SU-DHL-6 (cell line): ENCODE data around the gene RGS16.
A peak's percentile ranks its signal among the peaks of the same experiment; 100 is the strongest.
"Not testable (repeated sequence)": the region's sequence is repeated elsewhere in the genome, so short reads cannot be mapped to it uniquely, and the experiment has no call there.

Source experiments
- H2AFZ ChIP-seq: fragments of 200-600 bp; sonication (generic); 2 replicates; pipeline ENCODE4 v1.6.1; 2014; ENCODE audit warnings: low read depth, mild to moderate bottlenecking, moderate library complexity, mixed read lengths, antibody characterized with exemption, low read length; ENCODE audit not compliant: severe bottlenecking
- H3F3A ChIP-seq: fragments of 200-600 bp; shearing (Covaris generic); 2 replicates; pipeline ENCODE4 v1.6.0; 2016; ENCODE audit warnings: antibody characterized with exemption, mild to moderate bottlenecking; ENCODE audit not compliant: insufficient read depth
- H3K27ac ChIP-seq: fragments of 200-600 bp; sonication (generic); 2 replicates; pipeline ENCODE4 v1.5.1; 2016; ENCODE audit warnings: low read depth, mild to moderate bottlenecking, low read length, moderate library complexity, mixed read lengths
- H3K27me3 ChIP-seq: fragments of 200-600 bp; sonication (generic), shearing (Covaris generic); 2 replicates; pipeline ENCODE4 v1.6.0; 2014; ENCODE audit warnings: mild to moderate bottlenecking, low read length
- H3K36me3 ChIP-seq: fragments of 200-600 bp; sonication (generic); 2 replicates; pipeline ENCODE4 v1.6.1; 2014; ENCODE audit warnings: mild to moderate bottlenecking, low read length, mixed read lengths
- H3K4me2 ChIP-seq: fragments of 300-600, 200-600 bp; shearing (Covaris generic), sonication (generic); 2 replicates; pipeline ENCODE4 v1.6.0; 2014; ENCODE audit warnings: low read length, low read depth, mild to moderate bottlenecking; ENCODE audit not compliant: poor library complexity, severe bottlenecking
- H3K4me3 ChIP-seq: fragments of 200-600 bp; sonication (generic); 2 replicates; pipeline ENCODE4 v1.5.1; 2014; ENCODE audit warnings: antibody characterized with exemption, low read length, mild to moderate bottlenecking, mixed read lengths; ENCODE audit not compliant: insufficient read depth, poor library complexity, severe bottlenecking
- H3K79me2 ChIP-seq: fragments of 200-600 bp; sonication (generic); 2 replicates; pipeline ENCODE4 v1.6.1; 2014; ENCODE audit warnings: mild to moderate bottlenecking, low read length, moderate library complexity; ENCODE audit not compliant: insufficient read depth
- H3K9ac ChIP-seq: fragments of 200-600 bp; sonication (generic); 2 replicates; pipeline ENCODE4 v1.7.0; 2014; ENCODE audit warnings: mild to moderate bottlenecking, low read length
- H3K9me2 ChIP-seq: fragments of 200-600 bp; sonication (generic); replicated peaks from 2 replicates; pipeline ENCODE4 v1.6.1; 2014; ENCODE audit warnings: low read length; ENCODE audit not compliant: insufficient read depth
- H3K9me3 ChIP-seq: fragments of 200-600 bp; sonication (generic); 2 replicates; pipeline ENCODE4 v1.6.1; 2014; ENCODE audit warnings: low read length, mixed read lengths; ENCODE audit not compliant: insufficient read depth
- H4K20me1 ChIP-seq: fragments of 200-600 bp; sonication (generic); 2 replicates; pipeline ENCODE4 v1.6.1; 2014; ENCODE audit warnings: low read depth, mild to moderate bottlenecking, antibody characterized with exemption, low read length, moderate library complexity, mixed read lengths
- EZH2phosphoT487 ChIP-seq: fragments of 200-600 bp; sonication (generic), shearing (Covaris generic); conservative IDR thresholded peaks from 2 replicates; pipeline ENCODE4 v1.6.1; 2018; ENCODE audit warnings: mild to moderate bottlenecking, antibody characterized with exemption, low read length, moderate library complexity, mixed read lengths
- TF ChIP-seq, protein P1 (sequence below): fragments of 200-600 bp; sonication (generic); IDR thresholded peaks from one replicate; pipeline ENCODE4 v1.5.1; 2017; ENCODE audit warnings: antibody characterized with exemption, mild to moderate bottlenecking, low read length, moderate library complexity; ENCODE audit not compliant: insufficient read depth, poor library complexity, severe bottlenecking

RGS16 gene

DNA sequence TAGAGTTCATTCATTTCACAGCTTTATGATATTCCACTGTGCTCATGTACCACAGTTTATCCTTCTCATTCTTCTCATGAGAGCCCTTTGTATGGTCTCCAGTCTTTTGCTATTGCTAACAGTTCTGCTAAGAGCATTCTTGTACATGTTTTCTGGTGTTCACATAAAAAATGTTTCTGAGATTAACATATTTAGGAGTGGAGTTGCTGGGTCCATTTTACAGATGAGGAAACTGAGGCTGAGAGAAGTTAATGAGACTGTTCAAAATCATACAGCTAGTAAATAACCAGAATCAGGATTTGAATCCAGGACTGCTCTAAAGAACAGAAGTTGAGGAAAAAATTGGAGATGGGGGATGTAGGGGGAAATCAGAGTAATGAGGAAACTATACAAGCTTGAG lies 28.8 kb upstream of the RGS16 start:
- no peak overlapping the region for H3K9ac ChIP-seq
- H3K9me2 ChIP-seq, result no peaks in the 10 kb centered on the region
- H3K27me3 ChIP-seq, result no peaks in the 10 kb centered on the region
- H3K79me2 ChIP-seq, result no peaks in the 10 kb centered on the region
- no peaks in the 10 kb centered on the region for H3K36me3 ChIP-seq
- H3K9me3 ChIP-seq, result no peaks in the 10 kb centered on the region
- H3F3A ChIP-seq, result peaks cover 6% of the 10 kb centered on the region; the same call in 1 of the 2 replicates
- TF ChIP-seq, protein P1, sequence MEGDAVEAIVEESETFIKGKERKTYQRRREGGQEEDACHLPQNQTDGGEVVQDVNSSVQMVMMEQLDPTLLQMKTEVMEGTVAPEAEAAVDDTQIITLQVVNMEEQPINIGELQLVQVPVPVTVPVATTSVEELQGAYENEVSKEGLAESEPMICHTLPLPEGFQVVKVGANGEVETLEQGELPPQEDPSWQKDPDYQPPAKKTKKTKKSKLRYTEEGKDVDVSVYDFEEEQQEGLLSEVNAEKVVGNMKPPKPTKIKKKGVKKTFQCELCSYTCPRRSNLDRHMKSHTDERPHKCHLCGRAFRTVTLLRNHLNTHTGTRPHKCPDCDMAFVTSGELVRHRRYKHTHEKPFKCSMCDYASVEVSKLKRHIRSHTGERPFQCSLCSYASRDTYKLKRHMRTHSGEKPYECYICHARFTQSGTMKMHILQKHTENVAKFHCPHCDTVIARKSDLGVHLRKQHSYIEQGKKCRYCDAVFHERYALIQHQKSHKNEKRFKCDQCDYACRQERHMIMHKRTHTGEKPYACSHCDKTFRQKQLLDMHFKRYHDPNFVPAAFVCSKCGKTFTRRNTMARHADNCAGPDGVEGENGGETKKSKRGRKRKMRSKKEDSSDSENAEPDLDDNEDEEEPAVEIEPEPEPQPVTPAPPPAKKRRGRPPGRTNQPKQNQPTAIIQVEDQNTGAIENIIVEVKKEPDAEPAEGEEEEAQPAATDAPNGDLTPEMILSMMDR, result no peak
- no peak for TF ChIP-seq EZH2phosphoT487
- H3K4me3 ChIP-seq, result no peak overlapping the region
- peak overlapping the region; percentile 30 for H3K4me2 ChIP-seq
- no peaks in the 10 kb centered on the region for H4K20me1 ChIP-seq
- no peak overlapping the region for H2AFZ ChIP-seq
- H3K27ac ChIP-seq, result peak overlapping the region; percentile 42

DNA sequence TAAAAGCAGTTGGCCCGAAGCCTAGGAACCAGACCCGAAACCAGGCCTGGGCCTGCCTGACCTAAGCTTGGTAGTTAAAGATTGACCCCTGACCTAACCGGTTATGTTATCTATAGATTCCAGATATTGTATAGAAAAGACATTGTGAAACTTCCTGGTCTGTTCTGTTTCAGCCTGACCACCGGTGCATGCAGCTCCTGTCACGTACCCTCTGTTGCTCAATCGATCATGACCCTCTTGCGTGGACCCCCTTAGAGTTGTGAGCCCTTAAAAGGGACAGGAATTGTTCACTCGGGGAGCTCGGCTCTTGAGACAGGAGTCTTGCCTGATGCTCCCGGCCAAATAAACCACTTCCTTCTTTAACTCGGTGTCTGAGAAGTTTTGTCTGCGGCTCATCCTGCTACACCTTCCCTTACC lies 28.3 kb upstream of the RGS16 start:
- not testable (repeated sequence) for H3K9ac ChIP-seq, H3K4me3 ChIP-seq, H3K27ac ChIP-seq, H3K36me3 ChIP-seq, H3K9me2 ChIP-seq, H3K9me3 ChIP-seq, H4K20me1 ChIP-seq, H3F3A ChIP-seq, H3K27me3 ChIP-seq, H3K79me2 ChIP-seq
- peak overlapping the region; percentile 55 for H2AFZ ChIP-seq
- H3K4me2 ChIP-seq, result peak overlapping the region; percentile 22

DNA sequence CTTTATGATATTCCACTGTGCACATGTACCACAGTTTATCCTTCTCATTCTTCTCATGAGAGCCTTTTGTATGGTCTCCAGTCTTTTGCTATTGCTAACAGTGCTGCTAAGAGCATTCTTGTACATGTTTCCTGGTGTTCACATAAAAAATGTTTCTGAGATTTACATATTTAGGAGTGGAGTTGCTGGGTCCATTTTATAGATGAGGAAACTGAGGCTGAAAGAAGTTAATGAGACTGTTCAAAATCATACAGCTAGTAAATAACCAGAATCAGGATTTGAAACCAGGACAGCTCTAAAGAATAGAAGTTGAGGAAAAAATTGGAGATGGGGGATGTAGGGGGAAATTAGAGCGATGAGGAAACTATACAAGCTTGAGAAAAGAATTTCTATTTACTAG lies 27.8 kb upstream of the RGS16 start:
- Histone ChIP-seq H3K36me3 (no peaks in the 10 kb centered on the region), H3K9ac (no peak overlapping the region), H3K9me3 (no peaks in the 10 kb centered on the region), H2AFZ (no peak overlapping the region), H3F3A (peaks cover 6% of the 10 kb centered on the region; the same call in 1 of the 2 replicates), H3K79me2 (no peaks in the 10 kb centered on the region), H3K9me2 (no peaks in the 10 kb centered on the region), H3K27ac (no peak overlapping the region), H4K20me1 (no peaks in the 10 kb centered on the region), H3K4me2 (no peak overlapping the region), H3K27me3 (no peaks in the 10 kb centered on the region), H3K4me3 (no peak overlapping the region)
- TF ChIP-seq, protein P1, result no peak
- TF ChIP-seq EZH2phosphoT487, result no peak

DNA sequence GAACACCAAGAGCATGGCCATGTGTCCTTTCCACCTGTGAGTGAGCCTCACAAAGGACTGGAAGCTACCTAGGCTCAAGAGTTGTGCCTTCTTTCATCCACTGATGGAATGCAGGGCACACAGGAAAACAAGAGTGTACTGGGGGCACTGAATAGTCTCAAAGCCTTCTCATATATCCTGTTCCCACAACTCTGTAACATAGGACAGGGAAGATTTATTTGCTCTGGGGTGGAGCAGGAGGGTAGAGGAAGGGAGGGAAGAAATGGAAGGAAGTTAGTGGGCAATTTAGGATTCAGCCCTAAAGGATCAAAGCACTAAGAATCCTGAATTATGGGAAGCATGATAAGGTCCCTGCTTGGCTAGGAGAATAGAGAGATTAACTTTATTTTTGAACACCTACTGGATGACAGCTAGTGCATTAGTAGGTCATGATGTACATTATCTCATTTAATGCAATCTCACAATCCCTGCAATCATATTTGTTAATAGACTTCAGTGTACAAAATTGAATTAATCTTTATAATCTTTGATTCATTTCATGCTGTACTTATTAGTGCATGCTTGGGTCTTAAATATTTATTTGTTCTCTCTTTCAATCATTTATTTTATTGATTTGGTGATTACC lies 27.0 kb upstream of the RGS16 start:
- H3F3A ChIP-seq, result peaks cover 6% of the 10 kb centered on the region; the same call in 1 of the 2 replicates
- no peak overlapping the region for H3K4me2 ChIP-seq
- no peak overlapping the region for H3K4me3 ChIP-seq
- TF ChIP-seq EZH2phosphoT487, result no peak
- TF ChIP-seq, protein P1, result no peak
- no peaks in the 10 kb centered on the region for H3K27me3 ChIP-seq
- no peaks in the 10 kb centered on the region for H3K9me3 ChIP-seq
- H3K36me3 ChIP-seq, result no peaks in the 10 kb centered on the region
- no peak overlapping the region for H3K9ac ChIP-seq
- H3K79me2 ChIP-seq, result no peaks in the 10 kb centered on the region
- H3K9me2 ChIP-seq, result no peaks in the 10 kb centered on the region
- H2AFZ ChIP-seq, result no peak overlapping the region
- no peak overlapping the region for H3K27ac ChIP-seq
- no peaks in the 10 kb centered on the region for H4K20me1 ChIP-seq
